HepG2 (cell line): ENCODE measurements around the gene NPDC1. TPM values are rescaled to one million over a fixed set of nuclear protein-coding genes. Genes with fewer than 3 reads are reported as not detected.

Source experiments
- ATAC-seq: fragments of 200-7000 bp; cut with Tn5 transposase; 3 replicates; pipeline ENCODE4 v1.9.1; 2020; ENCODE audit warnings: mild to moderate bottlenecking, moderate library complexity
- BruUV-seq: library from RNA; stranded (reverse); fragments of 400-500 nt; replicated peaks from 2 replicates; lab custom pipeline; 2021; lab: Mats Ljungman, UMichigan
- CTCF ChIA-PET: fragments of 300-600 bp; formaldehyde crosslinking; extraction: SDS; loops from one replicate; lab custom pipeline; 2021; ENCODE audit warnings: low total read pairs, inconsistent platforms, low intra/inter-chr PET ratio; lab: Yijun Ruan, JAX
- POLR2A ChIA-PET: fragments of 350-600 bp; sonication (Branson Sonifier 250); formaldehyde crosslinking; loops from one replicate; lab custom pipeline; 2020; ENCODE audit warnings: antibody characterized with exemption, inconsistent platforms; lab: Yijun Ruan, JAX
- DNase-seq: peaks from one replicate; pipeline ENCODE4 v3.0.0-alpha.2; 2015; ENCODE audit warnings: low spot score
- FAIRE-seq: peaks from 3 replicates; lab custom pipeline; 2011; peaks lifted over from hg19 to GRCh38; lab: Jason Lieb, UNC
- H2AFZ ChIP-seq: one replicate; pipeline ENCODE4 v1.6.1; 2011; ENCODE audit warnings: low read length, inconsistent platforms
- H3K27ac ChIP-seq: fragments of 300-600 bp; 3 replicates; pipeline ENCODE4 v1.8.0; 2011; ENCODE audit warnings: mixed run types, mild to moderate bottlenecking, mixed read lengths, low read length, inconsistent platforms; ENCODE audit not compliant: insufficient read depth; ENCODE audit errors: extremely low read length
- H3K27me3 ChIP-seq, 2 experiments: fragments of 200-600 bp in 1 of 2; 2 replicates in 1 of 2; 3 replicates in 1 of 2; pipeline versions ENCODE4 v1.6.0 to v1.8.0; 2011; ENCODE audit warnings: low read length in 2 of 2, mild to moderate bottlenecking in 2 of 2, moderate library complexity in 2 of 2, inconsistent platforms in 1 of 2; ENCODE audit not compliant: insufficient read depth in 2 of 2, control insufficient read depth in 1 of 2
- H3K36me3 ChIP-seq, 2 experiments: fragments of 200-600 bp in 1 of 2; replicated peaks in 1 of 2; 2 replicates in 1 of 2; 3 replicates in 1 of 2; pipeline versions ENCODE4 v1.5.1 to v1.8.0; 2011; ENCODE audit warnings: low read length in 2 of 2, inconsistent platforms in 1 of 2; ENCODE audit not compliant: insufficient read depth in 2 of 2, control insufficient read depth in 1 of 2
- H3K4me1 ChIP-seq: 2 replicates; pipeline ENCODE4 v1.5.1; 2012; ENCODE audit warnings: low read length, inconsistent platforms; ENCODE audit not compliant: insufficient read depth
- H3K4me2 ChIP-seq: 2 replicates; pipeline ENCODE4 v1.6.0; 2011; ENCODE audit warnings: low read depth, low read length, inconsistent platforms
- H3K4me3 ChIP-seq, 3 experiments: fragments of 200-600 bp in 1 of 3; sonication (generic), shearing (Covaris generic) in 1 of 3; replicated peaks in 1 of 3; 2 replicates each; pipeline ENCODE4 v1.5.1; 2011 to 2016; ENCODE audit warnings: low read length in 3 of 3, inconsistent platforms in 2 of 3, low read depth in 2 of 3, mild to moderate bottlenecking in 2 of 3, control low read depth in 1 of 3, mixed read lengths in 1 of 3; ENCODE audit not compliant: insufficient read depth in 1 of 3
- H3K79me2 ChIP-seq: one replicate; pipeline ENCODE4 v1.6.1; 2011; ENCODE audit warnings: low read length, inconsistent platforms; ENCODE audit not compliant: insufficient read depth
- H3K9ac ChIP-seq: 2 replicates; pipeline ENCODE4 v1.6.0; 2011; ENCODE audit warnings: mild to moderate bottlenecking, low read depth, low read length, inconsistent platforms; ENCODE audit not compliant: insufficient read depth
- H3K9me3 ChIP-seq: 2 replicates; pipeline ENCODE4 v1.5.1; 2012; ENCODE audit warnings: mild to moderate bottlenecking, low read length
- H4K20me1 ChIP-seq: 2 replicates; pipeline ENCODE4 v1.6.0; 2011; ENCODE audit warnings: inconsistent platforms, mild to moderate bottlenecking, low read length, moderate library complexity; ENCODE audit not compliant: insufficient read depth
- CAMTA2 ChIP-seq: sonication (generic); formaldehyde crosslinking; IDR thresholded peaks from 2 replicates; pipeline ENCODE4 v1.4.0; 2020; ENCODE audit warnings: mild to moderate bottlenecking, missing genetic modification reagents, borderline replicate concordance
- CHD4 ChIP-seq: fragments of 200-600 bp; sonication (generic); IDR thresholded peaks from 2 replicates; pipeline ENCODE4 v1.7.0; 2017; ENCODE audit warnings: mild to moderate bottlenecking, low read length, borderline replicate concordance
- HDAC1 ChIP-seq: sonication (generic); formaldehyde crosslinking; IDR thresholded peaks from 2 replicates; pipeline ENCODE4 v1.5.1; 2020; ENCODE audit warnings: mild to moderate bottlenecking, missing genetic modification reagents
- STAT5B ChIP-seq: sonication (generic); formaldehyde crosslinking; IDR thresholded peaks from 2 replicates; pipeline ENCODE4 v1.4.0; 2020; ENCODE audit warnings: missing genetic modification reagents
- TOPORS ChIP-seq: sonication (generic); formaldehyde crosslinking; IDR thresholded peaks from 2 replicates; pipeline ENCODE4 v1.8.0; 2023; ENCODE audit warnings: mild to moderate bottlenecking, missing genetic modification reagents
- ZMYM4 ChIP-seq: sonication (generic); formaldehyde crosslinking; IDR thresholded peaks from 2 replicates; pipeline ENCODE4 v1.8.1; 2023; ENCODE audit warnings: mild to moderate bottlenecking, missing genetic modification reagents
- ZNF205 ChIP-seq: IDR thresholded peaks from 2 replicates; pipeline ENCODE4 v1.6.1; 2018; ENCODE audit warnings: missing biosample characterization, missing genetic modification reagents
- ZNF251 ChIP-seq: sonication (generic); formaldehyde crosslinking; IDR thresholded peaks from 2 replicates; pipeline ENCODE4 v1.9.0; 2021; ENCODE audit warnings: mild to moderate bottlenecking, missing genetic modification reagents
- ZNF264 ChIP-seq: sonication (generic); formaldehyde crosslinking; IDR thresholded peaks from 2 replicates; pipeline ENCODE4 v1.4.0; 2020; ENCODE audit warnings: missing genetic modification reagents
- WGBS: methylation state at CpG from one replicate; pipeline ENCODE4 v1.1.6; 2017; ENCODE audit warnings: low lambda C conversion rate; 5-methylcytosine and 5-hydroxymethylcytosine counted together
- in situ Hi-C: cut with HindIII; loops from 2 replicates; pipeline ENCODE4 v1.10.0; 2017; ENCODE audit warnings: low pct_unique_long_range_greater_than_20kb; ENCODE audit not compliant: extremely low pct_ligation_motif_present
- intact Hi-C: fragments of 100-400 bp; cut with micrococcal nuclease; formaldehyde crosslinking; loops from one replicate; pipeline ENCODE4 v1.10.0; 2022; ENCODE audit not compliant: unreplicated experiment
- polyA plus RNA-seq, 8 experiments: library from polyadenylated mRNA; depleted of rRNA in 3 of 8; stranded (reverse) in 7 of 8; unstranded in 1 of 8; fragments of >200 nt; fragmentation: Illumina TruSeq in 4 of 8; extraction: Trizol in 4 of 8; gene quantifications; 2 replicates each; pipeline versions ENCODE4 v1.2.1 to v1.2.3, GENCODE V29; 2011 to 2016; ENCODE audit warnings: low read depth in 4 of 8, missing spikeins in 1 of 8, mixed read lengths in 1 of 8; ENCODE audit not compliant: insufficient read depth in 1 of 8
- total RNA-seq, 5 experiments: library from RNA; depleted of rRNA; stranded (reverse); fragments of >200 nt; fragmentation: Illumina TruSeq; extraction: Trizol; gene quantifications; 2 replicates each; pipeline ENCODE4 v1.2.3, GENCODE V29; 2016; ENCODE audit warnings: low read depth in 1 of 5
- TF ChIP-seq, protein P1 (sequence below): IDR thresholded peaks from 2 replicates; pipeline ENCODE4 v1.6.1; 2016; ENCODE audit warnings: low read depth

The NPDC1 gene
- total and polyA plus RNA-seq, 2 of the 13 experiments (the other 11 are each of a cell fraction or from before 2014, with no cell fraction given), result 0.84 to 5.4 TPM

DNA sequence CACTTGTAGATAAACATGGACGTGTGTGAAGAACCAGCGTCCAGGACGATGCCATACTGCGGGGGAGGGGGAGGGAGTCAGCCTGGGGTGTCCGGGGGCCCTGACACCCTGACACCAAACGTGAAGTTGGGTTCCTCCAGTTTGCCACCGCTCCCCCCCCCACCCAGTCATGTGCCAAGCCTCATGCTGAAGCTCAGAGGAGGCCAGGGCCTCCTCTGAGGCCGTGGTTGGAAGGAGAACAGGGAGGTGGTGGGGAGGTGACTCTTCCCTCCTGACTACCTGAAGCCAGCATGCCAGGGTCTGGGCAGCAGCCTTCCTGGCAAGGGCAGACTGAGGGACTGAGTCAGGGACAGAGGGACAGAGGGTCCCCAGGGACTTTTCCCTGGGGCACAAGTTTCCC is 6.3 kb upstream of the NPDC1 start:
- Histone ChIP-seq H3K9me3 (no peaks in the 10 kb centered on the region), H3K79me2 (peaks cover 9% of the 10 kb centered on the region), H3K27ac (no peak overlapping the region), H3K4me3 (peak overlapping the region in 1 of 3 experiments; percentile 84; a peak in 1 of 6 replicates), H3K4me2 (peak overlapping the region; percentile 84; the same call in 1 of the 2 replicates), H2AFZ (no peak overlapping the region), H3K27me3 (no peaks in the 10 kb centered on the region; a peak in 2 of 5 replicates), H3K4me1 (peaks cover 37% of the 10 kb centered on the region), H4K20me1 (no peaks in the 10 kb centered on the region; the same call in 1 of the 2 replicates), H3K9ac (no peak overlapping the region), H3K36me3 (no peaks in the 10 kb centered on the region)
- CTCF ChIA-PET, result no interaction called here
- no peak for FAIRE-seq
- DNase-seq, result no peak
- no peak for ATAC-seq
- BruUV-seq, result no TSS peak
- in situ Hi-C loops (no loop called here), intact Hi-C loops (no loop called here)
- 91% methylated on average over 7 of the region's 8 CpGs for WGBS
- POLR2A ChIA-PET, result interaction anchor here (4.4 kb wide), 1 partner anchor 18 kb away, joined by 55 read pairs; the partner anchor contains the start of gene SAPCD2
- TF ChIP-seq ZNF251 (CRISPR knock-in tag) (no peak), ZNF205 (CRISPR knock-in tag) (no peak), STAT5B (no peak), HDAC1 (CRISPR knock-in tag) (no peak)
- TF ChIP-seq, protein P1, sequence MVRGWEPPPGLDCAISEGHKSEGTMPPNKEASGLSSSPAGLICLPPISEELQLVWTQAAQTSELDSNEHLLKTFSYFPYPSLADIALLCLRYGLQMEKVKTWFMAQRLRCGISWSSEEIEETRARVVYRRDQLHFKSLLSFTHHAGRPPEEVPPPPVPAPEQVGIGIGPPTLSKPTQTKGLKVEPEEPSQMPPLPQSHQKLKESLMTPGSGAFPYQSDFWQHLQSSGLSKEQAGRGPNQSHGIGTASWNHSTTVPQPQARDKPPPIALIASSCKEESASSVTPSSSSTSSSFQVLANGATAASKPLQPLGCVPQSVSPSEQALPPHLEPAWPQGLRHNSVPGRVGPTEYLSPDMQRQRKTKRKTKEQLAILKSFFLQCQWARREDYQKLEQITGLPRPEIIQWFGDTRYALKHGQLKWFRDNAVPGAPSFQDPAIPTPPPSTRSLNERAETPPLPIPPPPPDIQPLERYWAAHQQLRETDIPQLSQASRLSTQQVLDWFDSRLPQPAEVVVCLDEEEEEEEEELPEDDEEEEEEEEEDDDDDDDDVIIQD (CRISPR knock-in tag), result no peak

DNA sequence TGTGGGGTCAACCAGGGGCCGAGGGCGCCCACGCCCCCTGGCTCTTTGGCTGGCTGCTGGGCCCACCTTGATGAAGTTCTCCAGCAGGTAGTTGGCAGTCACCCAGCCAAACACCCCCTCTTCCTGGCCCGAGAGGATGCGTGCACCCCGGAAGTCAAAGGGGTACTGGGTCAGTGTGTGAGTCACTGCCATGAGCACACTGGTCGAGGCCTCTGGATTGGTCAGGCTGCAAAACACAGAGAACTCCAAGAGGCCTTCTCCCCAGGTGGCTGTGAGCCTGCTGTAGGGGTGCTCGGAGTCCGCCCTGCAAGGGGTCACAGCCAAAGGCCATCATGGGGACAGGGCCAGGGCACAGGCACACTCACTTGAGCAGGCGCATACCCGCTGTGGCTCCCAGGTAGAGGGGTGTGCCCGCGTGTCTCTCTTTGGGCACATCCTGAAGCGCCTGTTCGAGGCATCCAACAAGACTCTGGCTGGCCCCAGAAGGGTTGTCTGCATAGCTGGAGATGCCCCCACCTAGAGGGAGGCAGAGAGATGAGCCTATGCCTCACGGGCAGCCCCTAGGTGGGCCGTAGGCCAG is 5.3 kb upstream of the NPDC1 start:
- ATAC-seq (no peak), FAIRE-seq (no peak), DNase-seq (no peak)
- ChIA-PET POLR2A (no interaction called here), CTCF (no interaction called here)
- H4K20me1 ChIP-seq, result no peaks in the 10 kb centered on the region; the same call in 1 of the 2 replicates
- in situ Hi-C loops, result no loop called here
- no peak overlapping the region for H3K27ac ChIP-seq
- no peak overlapping the region for H2AFZ ChIP-seq
- intact Hi-C loops, result no loop called here
- H3K9ac ChIP-seq, result no peak overlapping the region
- no peak for TF ChIP-seq TOPORS (CRISPR knock-in tag)
- no peak for TF ChIP-seq ZNF264
- TF ChIP-seq CHD4, result no peak
- TF ChIP-seq ZMYM4 (CRISPR knock-in tag), result no peak
- TF ChIP-seq CAMTA2 (CRISPR knock-in tag), result no peak
- no peaks in the 10 kb centered on the region for H3K9me3 ChIP-seq
- H3K4me3 ChIP-seq, result no peak overlapping the region
- no peaks in the 10 kb centered on the region for H3K36me3 ChIP-seq
- H3K27me3 ChIP-seq, result peaks cover 0 to 2% of the 10 kb centered on the region in 2 experiments; a peak in 2 of 5 replicates
- H3K4me1 ChIP-seq, result peaks cover 29% of the 10 kb centered on the region
- WGBS, result 100% methylated on average over 1 of the region's 17 CpGs
- no TSS peak for BruUV-seq
- H3K4me2 ChIP-seq, result no peak overlapping the region
- peaks cover 9% of the 10 kb centered on the region for H3K79me2 ChIP-seq
